Endometrial microvascular endothelial cells (primary cell): ENCODE results near the gene LEP. TPM values are rescaled to one million over a fixed set of nuclear protein-coding genes. Genes with fewer than 3 reads are reported as not detected.

ENCODE experiments used
- in situ Hi-C: cut with HindIII; loops from 2 replicates; pipeline ENCODE4 v1.10.0; 2017; ENCODE audit warnings: low sequenced_read_pairs, low pct_unique_long_range_greater_than_20kb; ENCODE audit errors: inconsistent ontology term
- total RNA-seq: library from RNA; depleted of rRNA; stranded (reverse); fragments of >200 nt; gene quantifications from one replicate; pipeline ENCODE4 v1.2.3, GENCODE V29; 2015; ENCODE audit errors: inconsistent ontology term

Gene LEP
- total RNA-seq, 1 donor from 2014 or later: not detected

- in situ Hi-C loops: loop anchor here (25.0 kb wide), 1 partner anchor 497 kb away; no protein-coding TSS in a partner anchor
Observed at GRCh38 chr7:128209229-128210035, 31.6 kb upstream of the LEP start.

- in situ Hi-C loops: loop anchor here (25.0 kb wide), 1 partner anchor 498 kb away; no protein-coding TSS in a partner anchor
Observed at GRCh38 chr7:128210036-128210347, 31.1 kb upstream of the LEP start.

- in situ Hi-C loops: loop anchor here (25.0 kb wide), 1 partner anchor 499 kb away; no protein-coding TSS in a partner anchor
Observed at GRCh38 chr7:128210590-128211570, 30.2 kb upstream of the LEP start.

GRCh38 chr7:128211626-128212025, 29.5 kb upstream of the LEP start:
- in situ Hi-C loops: loop anchor here (25.0 kb wide), 1 partner anchor 499 kb away; no protein-coding TSS in a partner anchor

- in situ Hi-C loops: loop anchor here (25.0 kb wide), 1 partner anchor 502 kb away; no protein-coding TSS in a partner anchor
Observed at GRCh38 chr7:128214463-128214862, 26.6 kb upstream of the LEP start.

- in situ Hi-C loops: loop anchor here (25.0 kb wide), 1 partner anchor 503 kb away; no protein-coding TSS in a partner anchor
Observed at GRCh38 chr7:128215281-128215680, 25.8 kb upstream of the LEP start.

GRCh38 chr7:128215739-128216138, 25.3 kb upstream of the LEP start:
- in situ Hi-C loops: loop anchor here (25.0 kb wide), 1 partner anchor 503 kb away; no protein-coding TSS in a partner anchor

GRCh38 chr7:128217030-128217805, 23.9 kb upstream of the LEP start:
- in situ Hi-C loops: loop anchor here (25.0 kb wide), 1 partner anchor 505 kb away; no protein-coding TSS in a partner anchor

- in situ Hi-C loops: loop anchor here (25.0 kb wide), 1 partner anchor 506 kb away; no protein-coding TSS in a partner anchor
Observed at GRCh38 chr7:128217967-128218652, 23.0 kb upstream of the LEP start.

GRCh38 chr7:128219636-128220035, 21.4 kb upstream of the LEP start:
- in situ Hi-C loops: loop anchor here (25.0 kb wide), 1 partner anchor 507 kb away; no protein-coding TSS in a partner anchor

GRCh38 chr7:128221929-128222403, 19.1 kb upstream of the LEP start:
- in situ Hi-C loops: loop anchor here (25.0 kb wide), 1 partner anchor 510 kb away; no protein-coding TSS in a partner anchor

- in situ Hi-C loops: no loop called here
Observed at GRCh38 chr7:128226132-128226980, 14.7 kb upstream of the LEP start.

- in situ Hi-C loops: no loop called here
Observed at GRCh38 chr7:128227271-128227670, 13.8 kb upstream of the LEP start.

- in situ Hi-C loops: no loop called here
Observed at GRCh38 chr7:128231021-128231420, 10.1 kb upstream of the LEP start.

GRCh38 chr7:128231677-128232076, 9.4 kb upstream of the LEP start:
- in situ Hi-C loops: no loop called here

- in situ Hi-C loops: no loop called here
Observed at GRCh38 chr7:128233471-128233870, 7.6 kb upstream of the LEP start.

- in situ Hi-C loops: no loop called here
Observed at GRCh38 chr7:128234476-128235026, 6.5 kb upstream of the LEP start.
